ENCODE results near the gene XRN1.
"Not testable (repeated sequence)": the region's sequence is repeated elsewhere in the genome, so short reads cannot be mapped to it uniquely, and the experiment has no call there.

The XRN1 gene

DNA sequence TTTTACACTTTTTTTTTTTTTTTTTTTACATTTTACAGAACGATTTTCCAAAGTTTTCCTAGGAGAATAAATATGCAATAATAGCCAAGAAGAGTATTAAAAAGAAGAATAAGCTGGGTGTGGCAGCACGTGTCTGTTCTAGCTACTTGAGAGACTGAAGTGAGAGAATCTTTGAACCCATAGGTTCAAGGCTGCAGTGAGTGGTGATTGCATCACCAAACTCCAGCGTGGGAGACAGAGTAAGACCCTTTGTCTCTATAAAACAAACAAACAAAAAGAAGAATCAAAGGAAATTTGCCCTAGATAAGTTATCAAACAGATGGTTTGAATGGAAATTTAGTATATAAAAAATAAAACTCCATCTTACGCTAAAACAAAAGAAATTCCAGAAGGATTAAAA lies 13.3 kb downstream of the XRN1 start:
- H3K4me3 ChIP-seq (ENCODE audit: low read length), result no peak overlapping the region
- TF ChIP-seq, protein P1, sequence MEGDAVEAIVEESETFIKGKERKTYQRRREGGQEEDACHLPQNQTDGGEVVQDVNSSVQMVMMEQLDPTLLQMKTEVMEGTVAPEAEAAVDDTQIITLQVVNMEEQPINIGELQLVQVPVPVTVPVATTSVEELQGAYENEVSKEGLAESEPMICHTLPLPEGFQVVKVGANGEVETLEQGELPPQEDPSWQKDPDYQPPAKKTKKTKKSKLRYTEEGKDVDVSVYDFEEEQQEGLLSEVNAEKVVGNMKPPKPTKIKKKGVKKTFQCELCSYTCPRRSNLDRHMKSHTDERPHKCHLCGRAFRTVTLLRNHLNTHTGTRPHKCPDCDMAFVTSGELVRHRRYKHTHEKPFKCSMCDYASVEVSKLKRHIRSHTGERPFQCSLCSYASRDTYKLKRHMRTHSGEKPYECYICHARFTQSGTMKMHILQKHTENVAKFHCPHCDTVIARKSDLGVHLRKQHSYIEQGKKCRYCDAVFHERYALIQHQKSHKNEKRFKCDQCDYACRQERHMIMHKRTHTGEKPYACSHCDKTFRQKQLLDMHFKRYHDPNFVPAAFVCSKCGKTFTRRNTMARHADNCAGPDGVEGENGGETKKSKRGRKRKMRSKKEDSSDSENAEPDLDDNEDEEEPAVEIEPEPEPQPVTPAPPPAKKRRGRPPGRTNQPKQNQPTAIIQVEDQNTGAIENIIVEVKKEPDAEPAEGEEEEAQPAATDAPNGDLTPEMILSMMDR (IDR thresholded peaks at IDR 0.05; ENCODE audit: insufficient read depth, low read depth, low read length, missing control alignments), result no peak
- no peak for DNase-seq (ENCODE audit: low read depth)

DNA sequence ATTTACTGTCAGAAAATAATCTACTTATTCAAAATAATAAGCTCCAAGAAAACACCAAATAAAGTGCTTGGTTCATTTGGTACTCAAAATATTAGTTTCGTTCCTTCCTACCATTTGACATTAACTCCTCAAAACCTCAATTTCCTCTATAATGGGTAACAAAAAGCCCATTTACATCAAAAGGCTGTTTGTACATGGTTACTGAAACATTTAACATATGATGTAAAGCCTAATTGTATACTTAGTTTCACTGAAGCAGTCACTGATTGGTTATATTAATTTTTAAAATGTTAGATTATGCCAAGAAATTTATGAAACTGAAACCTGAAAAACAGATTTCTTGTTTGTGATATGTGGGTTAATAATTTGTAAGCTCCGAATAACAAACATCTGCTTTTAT lies 14.7 kb downstream of the XRN1 start:
- DNase-seq (ENCODE audit: low read depth), result no peak
- TF ChIP-seq, protein P1 (IDR thresholded peaks at IDR 0.05; ENCODE audit: insufficient read depth, low read depth, low read length, missing control alignments), result no peak
- no peak overlapping the region for H3K4me3 ChIP-seq (ENCODE audit: low read length)

DNA sequence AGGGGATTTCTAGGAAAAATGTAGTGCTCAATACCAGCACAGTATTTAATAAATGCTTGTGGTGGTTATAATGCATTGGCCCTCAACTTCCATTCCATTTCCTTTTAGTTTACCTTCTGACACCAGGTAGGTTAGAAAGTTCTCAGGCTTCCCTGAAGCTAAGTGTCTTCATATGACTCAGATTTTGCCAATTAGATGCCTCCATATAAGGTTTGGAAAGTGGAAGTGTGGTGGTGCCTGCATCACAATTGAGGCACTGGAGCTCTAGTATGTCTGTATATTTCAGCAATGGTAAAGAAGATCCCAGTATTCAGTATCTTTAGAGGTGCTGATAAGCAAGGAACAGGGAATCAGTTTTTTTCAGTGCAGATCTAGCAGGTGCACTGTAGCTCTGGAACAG lies 18.3 kb downstream of the XRN1 start:
- no peak for DNase-seq (ENCODE audit: low read depth)
- TF ChIP-seq, protein P1 (IDR thresholded peaks at IDR 0.05; ENCODE audit: insufficient read depth, low read depth, low read length, missing control alignments), result no peak
- no peak overlapping the region for H3K4me3 ChIP-seq (ENCODE audit: low read length)

DNA sequence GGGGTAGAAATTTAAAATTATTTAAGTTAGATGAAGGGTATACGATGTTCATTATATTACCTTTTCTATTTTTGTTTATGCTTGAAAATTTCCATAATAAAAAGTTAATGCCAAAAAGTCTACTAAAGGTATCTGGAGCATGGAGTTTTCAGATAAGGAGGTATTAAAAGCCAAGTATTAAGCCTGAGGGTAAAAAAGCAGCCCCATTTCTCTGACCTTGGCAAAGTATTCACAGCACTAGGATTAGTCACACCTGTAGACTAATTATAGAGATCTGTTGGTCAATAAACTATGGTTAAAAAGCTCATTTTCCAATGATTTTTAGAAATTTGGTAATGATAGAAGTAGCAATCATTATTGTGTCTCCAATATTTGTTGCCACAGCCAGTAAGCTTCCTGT lies 23.1 kb downstream of the XRN1 start:
- peak; percentile 17 for DNase-seq (ENCODE audit: low read depth)
- TF ChIP-seq, protein P1 (IDR thresholded peaks at IDR 0.05; ENCODE audit: insufficient read depth, low read depth, low read length, missing control alignments), result no peak
- no peak overlapping the region for H3K4me3 ChIP-seq (ENCODE audit: low read length)

DNA sequence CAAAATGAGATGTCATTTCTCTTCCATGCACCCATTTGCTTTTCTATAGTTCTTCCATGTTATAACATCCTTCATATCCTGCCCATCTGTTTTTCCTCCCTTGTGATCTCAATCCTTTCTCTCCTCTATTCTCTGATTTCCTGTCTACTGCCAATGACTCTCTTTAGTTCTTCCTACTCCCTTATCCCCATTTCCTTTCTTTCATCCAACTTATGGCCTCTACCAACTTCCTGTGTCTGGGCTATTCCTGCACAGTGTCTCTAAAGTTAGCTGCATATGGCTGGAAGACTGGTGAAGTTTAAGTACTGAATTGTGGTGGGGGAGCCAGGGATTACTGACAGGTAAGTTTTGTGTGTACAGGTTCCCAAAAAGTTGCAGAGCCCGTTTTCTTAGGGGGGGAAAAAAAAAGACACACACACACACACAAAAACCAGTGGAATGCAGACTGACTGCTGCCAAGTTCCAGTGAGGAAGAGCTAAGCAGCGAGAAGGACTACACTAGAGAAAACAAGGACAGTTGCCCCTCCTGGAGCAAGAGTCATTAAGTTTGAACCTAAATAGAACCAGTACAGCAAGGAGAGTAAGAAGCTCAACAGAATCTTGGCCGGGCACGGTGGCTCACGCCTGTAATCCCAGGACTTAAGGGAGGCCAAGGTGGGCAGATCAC lies 28.8 kb downstream of the XRN1 start:
- no peak for DNase-seq (ENCODE audit: low read depth)
- H3K4me3 ChIP-seq (ENCODE audit: low read length), result no peak overlapping the region
- TF ChIP-seq, protein P1 (IDR thresholded peaks at IDR 0.05; ENCODE audit: insufficient read depth, low read depth, low read length, missing control alignments), result no peak

DNA sequence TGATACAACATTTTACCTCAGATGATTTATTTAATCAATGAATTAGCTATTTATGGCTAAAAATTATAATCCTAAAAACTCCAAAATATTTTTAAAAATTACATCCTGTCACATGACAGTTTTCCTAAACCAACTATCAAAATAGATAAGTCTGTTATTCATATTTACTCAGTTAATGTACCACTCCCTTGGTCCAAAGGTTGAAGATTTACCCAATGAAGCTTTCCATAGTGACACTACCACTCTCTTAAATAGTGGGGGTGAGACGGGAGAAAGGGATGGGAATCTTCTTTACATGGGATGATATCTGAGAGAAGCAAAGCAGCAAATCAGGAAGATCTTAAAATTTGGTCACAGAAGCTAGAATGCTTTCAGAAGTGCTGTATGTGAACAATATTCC lies 30.5 kb downstream of the XRN1 start:
- no peak overlapping the region for H3K4me3 ChIP-seq (ENCODE audit: low read length)
- no peak for DNase-seq (ENCODE audit: low read depth)
- TF ChIP-seq, protein P1 (IDR thresholded peaks at IDR 0.05; ENCODE audit: insufficient read depth, low read depth, low read length, missing control alignments), result no peak

DNA sequence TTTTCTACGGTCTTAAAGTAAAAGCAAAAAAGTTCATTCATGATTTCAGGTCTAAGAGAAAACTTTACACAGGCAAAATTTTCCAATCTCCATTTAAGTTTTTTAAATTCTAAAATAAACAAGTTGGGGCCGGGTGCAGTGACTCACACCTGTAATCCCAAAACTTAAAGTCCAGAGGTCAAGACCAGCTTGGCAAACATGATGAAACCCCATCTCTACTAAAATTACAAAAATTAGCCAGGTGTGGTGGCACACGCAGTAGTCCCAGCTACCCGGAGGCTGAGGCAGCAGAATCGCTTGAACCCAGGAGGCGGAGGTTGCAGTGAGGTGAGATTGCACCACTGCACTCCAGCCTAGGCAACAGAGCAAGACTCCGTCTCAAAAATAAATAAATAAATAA lies 47.3 kb downstream of the XRN1 start:
- not testable (repeated sequence) for DNase-seq (ENCODE audit: low read depth); H3K4me3 ChIP-seq (ENCODE audit: low read length)

Measured in epithelial cell of esophagus (primary cell).